Measurements from ENCODE around the gene RAP2A. TPM values are rescaled to one million over a fixed set of nuclear protein-coding genes. Genes with fewer than 3 reads are reported as not detected.

RAP2A gene
- total RNA-seq, 1 donor from 2014 or later, result 28.0 TPM

DNA sequence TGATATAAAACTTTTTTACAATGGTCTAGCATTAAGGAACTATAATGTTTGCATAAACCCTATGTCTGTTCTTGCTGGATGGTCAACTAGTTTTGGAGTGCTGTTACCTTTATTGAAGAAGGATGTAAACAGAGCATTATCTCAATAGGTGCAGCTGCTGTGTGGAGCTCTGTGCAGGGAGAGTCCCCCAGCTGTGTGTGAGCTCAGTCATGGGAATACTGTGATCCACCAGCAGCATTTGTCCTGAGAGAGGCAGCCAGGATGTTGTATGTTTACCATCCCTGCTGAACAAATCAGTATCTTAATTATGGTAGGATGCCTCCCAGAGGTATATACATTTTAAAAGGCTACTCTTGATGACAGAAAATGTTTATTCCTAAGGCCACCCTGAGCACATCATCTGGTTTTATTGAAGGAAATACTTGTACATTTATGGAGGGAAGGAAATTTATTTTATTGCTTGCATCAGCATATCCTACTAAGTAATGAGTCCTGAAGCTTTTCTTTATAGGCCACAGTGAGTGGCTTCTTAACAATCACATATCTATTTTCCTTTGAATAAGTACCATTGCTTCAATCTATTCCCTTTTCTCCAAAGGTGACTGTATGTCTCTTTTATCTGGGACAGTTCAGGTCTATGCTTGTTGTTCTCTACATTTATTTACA, 11.7 kb downstream of the RAP2A start:
- intact Hi-C loops (cut with micrococcal nuclease), result no loop called here

DNA sequence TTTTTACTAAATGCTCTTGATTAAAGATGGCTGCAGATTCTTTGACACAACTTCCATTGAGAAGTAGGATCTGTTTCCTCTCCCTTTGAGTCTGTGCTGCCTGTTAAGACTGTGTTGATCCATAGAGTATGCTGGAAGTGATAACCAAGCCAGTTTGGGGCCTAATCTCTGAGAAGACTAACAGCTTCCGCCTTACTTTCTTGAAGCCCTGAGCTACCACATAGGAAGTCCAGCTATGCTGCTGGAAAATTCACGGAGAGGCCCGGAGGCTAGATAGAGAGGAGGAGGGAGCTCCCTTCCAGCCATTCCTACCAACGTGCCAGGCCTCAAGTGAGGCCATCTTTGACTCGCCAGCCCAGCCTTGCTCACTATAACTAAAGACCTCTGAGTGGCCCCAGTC, 12.5 kb downstream of the RAP2A start:
- intact Hi-C loops (cut with micrococcal nuclease), result no loop called here

DNA sequence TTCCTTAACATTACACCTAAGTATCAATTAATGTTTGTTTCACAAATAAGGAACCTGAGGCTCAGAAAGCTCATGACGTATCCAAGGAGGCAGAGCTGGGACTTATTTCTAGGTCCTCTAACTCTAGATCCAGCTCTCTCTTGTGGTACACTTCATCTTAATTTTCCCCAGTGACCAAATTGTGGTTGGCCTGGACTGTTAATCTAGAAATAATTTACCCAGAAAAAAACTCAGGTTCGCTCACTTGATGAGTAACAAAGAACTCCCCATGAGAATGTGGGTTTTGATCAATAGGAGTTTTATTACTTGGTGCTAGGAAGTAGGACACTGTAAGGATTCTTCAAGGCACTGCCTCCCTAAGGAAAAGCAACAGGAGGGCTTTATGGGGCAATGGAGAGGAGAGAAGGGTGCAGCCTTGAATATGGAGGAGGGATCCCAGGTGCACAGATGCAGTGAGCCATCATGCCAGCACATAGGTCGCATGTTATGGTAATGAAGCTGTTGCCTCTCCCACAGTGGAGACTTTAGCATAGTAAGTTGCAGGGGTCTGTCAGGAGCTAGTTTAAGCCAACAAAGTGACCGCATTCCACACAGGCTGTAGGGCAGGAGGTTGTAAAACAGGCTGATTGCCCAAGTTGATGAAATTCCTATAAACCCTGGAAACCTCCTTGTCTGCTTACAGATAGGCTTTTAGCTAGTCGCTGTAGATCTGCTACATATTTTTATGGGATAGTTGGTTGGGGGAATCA, 14.7 kb downstream of the RAP2A start:
- intact Hi-C loops (cut with micrococcal nuclease), result no loop called here

DNA sequence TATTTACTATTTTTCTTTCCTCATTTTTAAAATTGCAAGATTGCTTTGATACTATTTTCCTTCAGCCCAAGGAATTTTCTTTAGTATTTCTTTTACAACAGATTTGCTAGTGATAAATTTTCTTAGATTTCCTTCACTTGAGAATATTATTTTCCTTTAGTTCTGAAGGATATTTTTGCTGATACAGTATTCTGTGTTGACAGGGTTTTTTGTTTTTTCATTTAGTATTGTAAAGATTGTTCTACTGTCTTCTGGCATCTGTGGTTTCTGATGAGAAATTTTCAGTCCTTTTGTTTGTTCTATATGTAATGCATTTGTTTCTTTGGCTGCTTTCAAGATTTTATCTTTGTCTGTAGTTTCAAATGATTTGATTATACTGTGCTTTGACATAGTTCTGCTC, 20.7 kb downstream of the RAP2A start:
- intact Hi-C loops (cut with micrococcal nuclease), result no loop called here

DNA sequence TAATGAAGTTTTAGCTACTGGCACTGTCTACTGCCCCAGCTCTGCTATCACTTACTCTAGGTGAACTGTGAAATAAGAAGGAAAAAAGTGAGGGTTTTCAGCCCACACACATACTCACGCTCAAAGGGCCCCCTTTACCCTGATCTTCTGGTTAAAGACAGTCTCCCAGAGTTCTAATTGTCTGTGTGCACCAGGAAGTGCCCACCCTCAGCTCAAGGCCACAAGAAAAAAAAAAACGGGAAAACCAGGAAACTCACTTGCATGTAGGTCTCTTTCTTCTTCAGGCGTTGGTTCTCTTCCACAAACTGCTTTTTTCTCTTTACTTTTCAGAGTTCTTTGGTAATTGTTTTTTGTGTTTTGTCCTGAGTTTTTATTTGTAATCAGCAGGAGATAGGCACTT, 22.1 kb downstream of the RAP2A start:
- intact Hi-C loops (cut with micrococcal nuclease), result no loop called here

DNA sequence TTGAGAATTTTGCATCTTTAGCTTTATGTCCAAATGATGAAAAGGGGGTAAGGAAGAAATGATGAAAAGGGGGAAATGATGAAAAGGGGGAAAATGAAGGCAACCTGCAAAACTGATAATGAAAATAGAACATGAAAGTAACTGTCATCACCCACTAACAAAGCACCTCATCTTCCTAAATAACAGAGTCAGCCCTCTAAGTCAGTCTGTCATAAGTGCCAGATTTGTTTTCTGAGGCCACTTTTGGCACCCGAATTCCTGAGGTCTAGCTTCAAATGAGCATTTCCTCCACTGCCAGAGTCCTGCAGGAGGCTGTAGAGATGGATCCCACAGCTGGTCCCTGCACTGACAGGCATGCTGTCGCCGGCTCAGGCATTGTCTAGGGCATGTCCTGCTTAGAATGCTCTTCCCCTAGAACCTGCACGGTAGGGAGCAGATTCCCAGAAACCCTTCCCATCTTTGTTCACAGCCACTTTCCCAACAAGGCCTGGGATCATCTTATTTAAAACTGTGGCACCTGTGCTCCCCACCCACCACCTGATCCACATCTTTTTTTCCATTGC, 25.3 kb downstream of the RAP2A start:
- intact Hi-C loops (cut with micrococcal nuclease), result loop anchor here (2.0 kb wide), 1 partner anchor 24 kb away; the partner anchor contains the start of gene RAP2A

DNA sequence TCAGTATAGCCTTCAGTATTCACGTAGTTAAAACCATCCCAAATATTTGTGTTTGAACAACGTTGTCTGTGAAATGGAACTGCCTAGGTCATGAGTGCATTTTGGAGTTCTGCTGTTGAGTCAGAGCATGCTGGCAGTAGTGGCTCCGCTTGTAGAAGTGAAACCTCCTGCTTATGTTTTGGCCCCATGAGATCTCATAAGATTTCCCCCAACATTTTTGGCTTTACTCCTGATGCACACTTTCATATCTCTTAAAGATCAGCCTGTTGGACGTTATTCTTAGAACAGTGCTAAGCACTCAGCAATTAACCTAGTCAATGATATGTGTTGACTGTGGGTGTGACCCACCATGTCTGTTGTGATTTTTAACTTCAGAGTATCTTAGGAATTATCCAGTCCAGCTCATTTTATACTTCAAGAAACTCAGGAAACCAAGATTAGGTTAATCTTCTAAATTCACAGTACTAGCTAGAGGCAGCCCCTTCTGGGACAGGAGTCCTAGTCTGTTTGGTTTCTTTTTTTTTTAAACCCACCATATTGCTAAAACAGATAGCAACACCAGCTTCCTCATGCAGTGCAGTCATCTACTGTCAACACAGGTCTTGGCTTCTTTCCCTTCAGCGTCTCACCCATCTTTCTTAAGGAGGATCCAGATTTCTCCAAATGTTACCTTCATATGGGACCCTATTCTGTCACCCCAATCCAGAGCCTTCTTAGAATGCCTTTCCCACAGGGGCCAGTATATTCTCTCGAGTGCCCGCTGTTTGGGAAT, 26.2 kb downstream of the RAP2A start:
- intact Hi-C loops (cut with micrococcal nuclease), result no loop called here

DNA sequence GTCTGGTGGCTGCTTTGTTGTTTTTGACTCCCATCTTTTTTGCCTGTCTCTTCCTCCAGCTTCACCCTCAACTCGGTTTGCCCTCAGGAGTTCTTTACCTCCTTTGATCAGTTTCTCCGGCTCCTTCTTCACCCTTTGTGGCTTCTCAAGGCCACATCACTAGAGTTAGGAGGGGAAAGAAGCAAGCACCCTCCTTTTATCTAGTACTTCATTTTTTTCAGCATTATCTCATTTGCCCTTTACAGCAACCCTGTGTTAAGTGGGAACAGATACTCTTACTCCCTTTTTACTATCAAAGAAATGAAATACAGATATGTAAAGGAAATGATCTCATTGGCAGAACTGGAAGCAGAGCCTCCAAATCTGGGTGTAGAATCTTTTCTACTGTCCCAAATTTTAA, 26.9 kb downstream of the RAP2A start:
- intact Hi-C loops (cut with micrococcal nuclease), result no loop called here

DNA sequence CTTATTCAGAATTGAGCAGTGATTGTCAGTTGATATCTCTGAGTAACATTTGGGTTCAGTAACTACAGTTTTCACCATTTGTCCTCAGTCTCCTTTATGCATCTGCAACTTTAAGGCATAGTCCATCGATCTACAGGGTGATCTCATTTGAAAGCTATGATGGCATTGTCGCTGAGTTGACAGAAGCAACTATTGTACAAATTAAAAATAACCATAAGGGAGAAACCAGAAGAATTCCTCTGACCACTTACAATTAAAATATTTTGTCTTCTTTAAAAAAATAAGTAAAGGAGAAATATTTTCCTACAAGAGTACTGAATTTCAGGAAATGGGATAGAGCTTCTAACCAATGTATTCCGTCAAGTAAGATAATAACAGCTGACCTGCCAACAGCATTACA, 30.6 kb downstream of the RAP2A start:
- intact Hi-C loops (cut with micrococcal nuclease), result no loop called here

DNA sequence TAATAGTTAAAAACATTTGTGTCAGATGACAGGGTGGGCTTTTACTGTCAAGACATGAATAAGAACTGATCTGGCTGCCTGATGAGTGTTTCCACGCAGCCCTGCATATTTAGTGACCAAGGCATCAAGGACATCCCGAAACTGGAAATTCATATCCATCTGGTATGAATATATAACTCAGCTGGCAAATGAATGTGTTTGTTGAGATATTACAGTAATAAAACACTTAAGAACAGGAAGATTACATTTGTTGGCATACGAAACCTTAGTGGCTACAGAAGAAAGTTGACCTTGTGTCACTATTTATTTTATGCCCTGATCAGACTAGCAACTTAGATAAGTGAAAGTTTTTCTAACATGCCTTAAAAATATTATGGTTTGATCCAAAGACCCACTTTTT, 32.8 kb downstream of the RAP2A start:
- intact Hi-C loops (cut with micrococcal nuclease), result no loop called here

DNA sequence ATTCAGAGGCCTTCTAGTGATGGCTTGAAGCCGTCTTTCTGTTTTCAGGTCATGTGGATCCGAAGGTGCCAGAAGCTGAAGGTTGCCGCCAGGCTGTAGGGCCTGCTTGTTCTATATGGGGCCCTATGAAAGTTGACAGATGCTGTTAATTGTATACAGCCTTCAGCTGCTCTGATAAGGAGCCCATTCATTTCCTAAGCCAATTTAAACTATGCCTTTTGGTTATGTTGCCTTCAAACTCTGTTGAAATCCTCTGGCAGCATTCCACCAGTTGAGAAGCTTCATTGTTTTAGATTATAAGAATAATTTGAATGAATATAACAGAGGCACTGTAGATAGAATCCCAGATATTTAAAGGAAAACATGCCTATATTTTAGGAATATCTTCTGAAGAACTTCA, 34.4 kb downstream of the RAP2A start:
- intact Hi-C loops (cut with micrococcal nuclease), result no loop called here

DNA sequence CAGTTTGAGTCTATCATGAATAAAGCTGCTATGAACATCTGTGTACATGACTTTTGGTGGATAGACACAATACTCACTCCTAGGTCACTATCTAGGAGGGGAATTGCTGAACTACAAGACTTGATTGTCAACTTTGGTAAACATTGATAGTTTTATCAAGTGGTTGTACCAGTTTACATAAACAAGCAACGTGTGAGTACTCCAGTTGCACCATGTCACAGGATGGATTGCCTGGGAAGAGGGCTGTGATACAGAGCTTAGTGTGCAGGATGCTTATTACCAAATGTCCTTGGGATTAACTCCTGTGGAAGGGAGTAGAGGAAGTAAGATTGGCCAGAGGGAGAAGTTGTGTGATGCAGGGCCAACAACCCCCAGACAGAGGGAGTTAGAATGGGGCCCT, 37.7 kb downstream of the RAP2A start:
- intact Hi-C loops (cut with micrococcal nuclease), result no loop called here

DNA sequence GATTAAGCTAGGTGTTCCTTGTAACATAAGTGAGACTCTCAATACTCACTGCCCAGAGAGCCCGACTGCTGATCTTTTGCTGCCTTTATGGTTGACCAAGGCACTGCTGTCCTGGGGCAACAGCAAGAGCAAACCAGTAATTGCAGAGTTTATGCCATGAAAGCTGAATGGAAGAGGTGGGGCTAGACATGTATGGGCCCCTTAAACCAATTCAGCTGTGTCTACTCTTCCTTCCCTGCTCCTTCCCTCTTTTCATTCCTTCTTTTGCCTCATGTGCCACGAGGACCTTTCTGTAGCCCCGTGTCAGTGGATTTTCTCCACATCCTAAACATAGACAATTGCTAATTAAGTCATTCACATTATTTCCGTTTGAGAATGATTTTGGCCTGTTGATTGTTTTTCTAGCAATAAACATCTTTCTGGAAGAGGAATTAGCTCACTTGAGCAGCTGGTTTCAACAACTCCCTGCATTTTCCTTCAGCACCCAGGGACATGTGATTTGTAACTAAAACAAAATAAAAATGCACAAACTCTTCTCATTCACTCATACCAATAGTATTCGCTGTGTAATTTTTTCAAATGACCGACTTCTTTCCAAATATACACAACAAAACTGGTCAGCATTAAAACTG, 40.5 kb downstream of the RAP2A start:
- intact Hi-C loops (cut with micrococcal nuclease), result no loop called here

DNA sequence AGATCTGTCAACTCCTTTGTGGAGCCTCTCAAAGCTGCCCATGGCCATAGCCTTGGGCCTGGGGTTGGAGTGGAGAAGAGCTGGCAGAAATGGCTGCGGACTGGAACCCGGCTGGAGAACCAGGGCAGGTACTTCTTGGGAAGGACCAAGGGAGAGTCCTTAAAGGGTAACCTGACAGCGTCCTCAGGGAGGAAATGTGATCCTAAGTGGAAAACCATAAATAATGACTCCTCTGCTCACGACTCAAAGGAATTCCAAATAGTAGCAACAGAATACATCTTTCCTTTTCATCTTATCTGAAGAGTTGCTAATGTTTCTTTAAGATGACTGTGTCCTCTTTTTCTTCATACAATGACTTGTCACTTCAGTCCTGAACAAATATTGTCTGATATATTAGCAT, 41.0 kb downstream of the RAP2A start:
- intact Hi-C loops (cut with micrococcal nuclease), result no loop called here

DNA sequence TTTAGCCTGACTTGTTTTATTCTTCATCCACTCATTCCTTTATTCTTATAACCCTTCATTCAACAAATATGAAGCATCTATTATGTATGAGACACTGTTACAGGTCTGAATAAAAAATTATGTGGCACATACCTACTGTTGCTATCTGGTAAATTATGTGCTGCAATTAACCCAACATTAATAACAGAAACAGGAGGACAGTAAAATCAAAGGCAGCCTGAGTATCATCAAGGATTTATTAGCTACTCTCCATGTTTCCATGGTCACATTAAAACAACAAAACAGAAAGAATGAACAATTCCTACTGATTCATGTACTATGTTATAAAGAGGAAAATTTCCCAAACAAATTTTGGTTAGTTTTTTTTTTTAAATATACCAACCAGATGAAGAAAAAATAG, 43.9 kb downstream of the RAP2A start:
- intact Hi-C loops (cut with micrococcal nuclease), result no loop called here

DNA sequence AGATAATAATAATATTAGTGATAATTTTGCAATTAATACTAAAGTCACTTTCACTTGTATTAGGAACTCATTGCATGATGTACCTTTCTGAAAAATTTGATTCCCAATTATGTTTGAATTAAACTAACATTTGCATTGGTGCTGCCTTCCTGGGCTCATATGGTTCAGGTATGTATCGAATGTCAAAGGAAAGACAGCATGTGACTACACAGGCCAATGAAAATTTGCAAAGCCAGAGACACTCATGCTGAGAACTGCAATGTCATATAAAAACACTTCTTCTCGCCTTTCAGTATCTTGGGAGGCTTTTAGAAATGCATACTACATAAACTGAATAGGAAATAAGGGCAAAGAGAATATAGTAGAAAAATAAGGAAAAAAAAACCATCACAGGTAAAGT, 44.3 kb downstream of the RAP2A start:
- intact Hi-C loops (cut with micrococcal nuclease), result no loop called here

DNA sequence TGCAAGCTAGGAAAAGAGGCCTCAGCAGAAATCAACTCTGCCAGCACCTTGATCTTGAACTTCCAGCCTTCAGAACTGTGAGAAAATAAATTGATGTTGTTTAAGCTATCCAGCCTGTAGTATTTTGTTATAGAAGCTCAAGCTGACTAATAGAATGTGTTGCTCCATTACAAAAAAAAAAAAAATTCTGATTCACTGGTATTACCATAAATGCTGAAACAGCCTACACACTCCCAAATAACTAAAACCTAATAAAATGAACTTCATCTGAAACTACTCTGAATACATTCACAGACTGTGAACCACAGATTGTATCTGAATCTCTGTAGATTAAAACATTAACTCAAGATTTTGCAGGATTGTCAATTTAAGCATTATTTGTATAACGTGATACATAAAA, 49.5 kb downstream of the RAP2A start:
- intact Hi-C loops (cut with micrococcal nuclease), result no loop called here

DNA sequence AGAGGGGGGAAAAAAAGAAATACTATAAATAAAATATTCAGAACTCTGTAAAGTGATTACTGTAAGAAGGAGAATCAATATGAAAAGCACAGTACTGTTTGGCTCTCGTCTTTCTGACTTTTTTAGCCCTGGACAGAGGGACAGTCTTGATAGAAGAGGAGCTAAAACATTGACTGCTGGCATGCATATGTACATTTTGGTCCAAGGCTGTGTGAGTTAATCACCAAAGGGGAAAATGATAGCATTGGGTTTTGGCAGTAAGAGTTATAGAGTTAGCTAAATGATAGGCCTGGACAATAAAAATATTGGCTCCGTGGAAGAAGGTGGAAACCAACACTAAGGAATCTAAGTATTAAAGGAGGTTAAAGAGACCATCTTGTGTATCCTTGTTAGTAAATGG, 50.3 kb downstream of the RAP2A start:
- intact Hi-C loops (cut with micrococcal nuclease), result no loop called here

DNA sequence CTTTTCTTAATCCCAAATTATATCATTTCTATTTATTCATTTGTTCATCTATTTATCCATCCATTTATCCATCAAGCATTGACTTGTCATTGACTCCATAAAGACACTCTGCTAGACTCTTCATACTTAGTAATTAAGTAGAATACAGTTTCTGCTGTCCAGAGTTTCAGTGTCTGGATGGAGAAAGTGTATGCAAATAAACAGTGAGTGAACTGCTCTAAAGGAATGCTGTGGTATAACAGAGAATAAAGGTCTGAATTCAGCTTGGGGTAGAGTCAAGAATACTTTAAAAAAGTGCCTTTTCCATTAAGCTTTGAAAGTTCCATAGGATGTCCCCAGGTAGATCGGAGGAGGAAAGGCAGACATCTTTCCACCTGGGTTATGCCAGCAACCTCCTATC, 51.4 kb downstream of the RAP2A start:
- intact Hi-C loops (cut with micrococcal nuclease), result no loop called here

DNA sequence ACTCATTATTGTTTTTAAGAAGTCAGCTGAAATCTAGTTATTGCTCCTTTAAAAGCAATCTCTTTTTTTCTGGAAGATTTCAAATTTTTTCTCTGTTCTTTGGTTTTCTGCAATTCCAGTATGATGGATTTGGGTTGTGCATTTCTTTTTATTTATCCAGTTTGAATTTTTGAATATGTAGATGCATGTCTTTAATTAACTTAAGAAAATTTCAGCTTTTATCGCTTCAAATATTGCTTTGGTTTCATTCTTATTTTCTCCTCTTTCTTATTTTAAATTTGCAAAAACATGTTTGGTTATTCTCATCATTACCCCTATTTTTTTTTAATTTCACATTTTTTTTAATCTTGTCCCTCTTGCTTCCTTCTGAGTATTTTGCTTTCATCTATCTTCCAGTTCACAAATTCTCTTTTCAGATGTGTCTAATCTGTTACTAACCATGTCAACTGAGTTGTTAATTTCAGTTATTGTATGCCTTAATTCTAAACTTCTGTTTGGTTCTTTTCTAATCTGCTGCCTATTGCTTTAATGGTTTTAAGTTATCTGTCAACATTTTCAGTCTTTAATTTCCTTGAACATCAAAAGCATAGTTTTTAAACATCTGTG, 56.8 kb downstream of the RAP2A start:
- intact Hi-C loops (cut with micrococcal nuclease), result no loop called here

DNA sequence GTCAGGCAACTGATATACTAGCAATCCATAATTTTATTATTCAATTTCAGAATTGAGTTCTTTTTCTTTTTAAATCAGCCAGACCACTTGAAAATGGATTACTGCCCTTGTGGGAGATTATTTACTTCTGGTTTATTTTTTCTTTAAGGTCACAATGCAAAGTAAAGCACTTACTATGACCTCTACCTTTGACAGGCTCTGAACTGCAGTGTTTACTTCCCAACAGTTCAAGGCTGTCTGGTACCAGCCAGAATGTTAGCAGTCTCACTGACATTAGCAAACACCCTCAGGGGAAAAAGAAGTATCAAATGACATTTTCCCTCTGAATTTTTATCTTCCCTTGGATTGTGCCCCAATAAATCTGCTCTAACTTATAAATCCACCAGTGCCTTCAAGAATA, 57.5 kb downstream of the RAP2A start:
- intact Hi-C loops (cut with micrococcal nuclease), result no loop called here

Data from T-helper 2 cell treated with Interferon-gamma antibody and Interleukin-4, amounts not matched to agents 100 ng/mL and 5 ng/mL, for 36 hours (primary cell).